H1 (cell line): ENCODE measurements around the gene ADK. TPM values are rescaled to one million over a fixed set of nuclear protein-coding genes. Genes with fewer than 3 reads are reported as not detected.

Experiments used
- CTCF ChIA-PET: fragments of 300-600 bp; sonication (Branson Sonifier 250); formaldehyde crosslinking; loops from one replicate; lab custom pipeline; 2021; ENCODE audit not compliant: partially characterized antibody; lab: Charles Lee
- POLR2A ChIA-PET: fragments of 300-600 bp; sonication (Branson Sonifier 250); formaldehyde crosslinking; loops from one replicate; lab custom pipeline; 2021; ENCODE audit warnings: inconsistent platforms; ENCODE audit not compliant: partially characterized antibody; lab: Charles Lee
- DNase-seq, 2 experiments: peaks; one replicate each; pipeline versions ENCODE4 v3.0.0 to v3.0.0-alpha.2; 2010 to 2022; ENCODE audit warnings: low spot score in 2 of 2, low read depth in 1 of 2, mixed read lengths in 1 of 2
- FAIRE-seq: peaks from 2 replicates; lab custom pipeline; 2011; peaks lifted over from hg19 to GRCh38; lab: Jason Lieb, UNC
- H2AFZ ChIP-seq: 2 replicates; pipeline ENCODE4 v1.8.1; 2012; ENCODE audit warnings: low read length, inconsistent platforms
- H2AK5ac ChIP-seq: 2 replicates; pipeline ENCODE4 v1.6.1; 2013; ENCODE audit warnings: low read depth, low read length
- H2BK120ac ChIP-seq: replicated peaks from 2 replicates; pipeline ENCODE3; 2013; ENCODE audit warnings: low read depth, low read length, inconsistent platforms
- H2BK12ac ChIP-seq: 2 replicates; pipeline ENCODE4 v1.6.1; 2013; ENCODE audit warnings: low read depth, low read length
- H2BK15ac ChIP-seq: 2 replicates; pipeline ENCODE4 v1.6.1; 2013; ENCODE audit warnings: low read length
- H2BK20ac ChIP-seq: 2 replicates; pipeline ENCODE4 v1.6.1; 2013; ENCODE audit warnings: low read length
- H2BK5ac ChIP-seq: 2 replicates; pipeline ENCODE4 v1.6.1; 2013; ENCODE audit warnings: low read depth, low read length
- H3K14ac ChIP-seq: 2 replicates; pipeline ENCODE4 v1.6.1; 2013; ENCODE audit warnings: inconsistent platforms; ENCODE audit not compliant: insufficient read length
- H3K18ac ChIP-seq: 2 replicates; pipeline ENCODE4 v1.6.1; 2013; ENCODE audit warnings: low read length; ENCODE audit errors: extremely low read depth
- H3K23ac ChIP-seq: 2 replicates; pipeline ENCODE4 v1.6.1; 2013; ENCODE audit warnings: inconsistent platforms; ENCODE audit not compliant: insufficient read length
- H3K23me2 ChIP-seq: 2 replicates; pipeline ENCODE4 v1.6.1; 2013; ENCODE audit warnings: low read depth, low read length
- H3K27ac ChIP-seq: 2 replicates; pipeline ENCODE4 v1.6.1; 2011; ENCODE audit warnings: low read depth, low read length, inconsistent platforms
- H3K27me3 ChIP-seq, 4 experiments: replicated peaks in 1 of 4; 1 replicate in 1 of 4; 2 replicates in 3 of 4; pipeline versions ENCODE4 v1.6.1 to v1.8.1; 2011 to 2013; ENCODE audit warnings: low read length in 3 of 4, mild to moderate bottlenecking in 3 of 4, inconsistent platforms in 2 of 4, mixed read lengths in 2 of 4, moderate library complexity in 1 of 4; ENCODE audit not compliant: control insufficient read depth in 3 of 4, insufficient read depth in 3 of 4; ENCODE audit errors: extremely low read depth in 1 of 4
- H3K36me3 ChIP-seq, 4 experiments: 2 replicates each; pipeline versions ENCODE4 v1.6.1 to v1.8.1; 2011 to 2013; ENCODE audit warnings: mild to moderate bottlenecking in 4 of 4, low read length in 3 of 4, moderate library complexity in 2 of 4, control low read depth in 1 of 4, inconsistent platforms in 1 of 4; ENCODE audit not compliant: insufficient read depth in 4 of 4, control insufficient read depth in 2 of 4
- H3K4ac ChIP-seq: replicated peaks from 2 replicates; pipeline ENCODE3; 2013; ENCODE audit warnings: low read length, low read depth, mixed read lengths, inconsistent platforms; ENCODE audit not compliant: insufficient read length
- H3K4me1 ChIP-seq, 4 experiments: replicated peaks in 1 of 4; 1 replicate in 1 of 4; 2 replicates in 3 of 4; pipeline versions ENCODE4 v1.6.1 to v1.8.1; 2011 to 2013; ENCODE audit warnings: low read length in 3 of 4, inconsistent platforms in 2 of 4, mixed read lengths in 1 of 4; ENCODE audit not compliant: insufficient read depth in 4 of 4, control insufficient read depth in 3 of 4
- H3K4me2 ChIP-seq, 2 experiments: 2 replicates each; pipeline versions ENCODE4 v1.6.1 to v1.8.1; 2011 to 2013; ENCODE audit warnings: low read depth in 2 of 2, low read length in 2 of 2, control low read depth in 1 of 2, inconsistent platforms in 1 of 2, mild to moderate bottlenecking in 1 of 2; ENCODE audit not compliant: insufficient read depth in 1 of 2
- H3K4me3 ChIP-seq, 4 experiments: fragments of 200-600, 300-600 bp in 1 of 4; sonication (generic), shearing (Covaris generic), sonication (Bioruptor Twin) in 1 of 4; 2 replicates each; pipeline versions ENCODE4 v1.5.1 to v1.8.1; 2011 to 2016; ENCODE audit warnings: low read length in 4 of 4, low read depth in 3 of 4, control low read depth in 2 of 4, inconsistent platforms in 2 of 4, mild to moderate bottlenecking in 2 of 4, mixed read lengths in 1 of 4, moderate library complexity in 1 of 4; ENCODE audit not compliant: insufficient read depth in 2 of 4; ENCODE audit errors: extremely low read depth in 1 of 4
- H3K56ac ChIP-seq: replicated peaks from 2 replicates; pipeline ENCODE3; 2013; ENCODE audit warnings: low read depth, mild to moderate bottlenecking, mixed read lengths, low read length, inconsistent platforms; ENCODE audit not compliant: insufficient read length
- H3K79me1 ChIP-seq: 2 replicates; pipeline ENCODE4 v1.6.1; 2013; ENCODE audit warnings: low read depth, low read length, control low read depth
- H3K79me2 ChIP-seq, 2 experiments: 2 replicates each; pipeline versions ENCODE4 v1.6.1 to v1.8.1; 2012 to 2013; ENCODE audit warnings: low read length in 2 of 2, mild to moderate bottlenecking in 2 of 2, inconsistent platforms in 1 of 2; ENCODE audit not compliant: insufficient read depth in 2 of 2, control insufficient read depth in 1 of 2
- H3K9ac ChIP-seq, 4 experiments: replicated peaks in 1 of 4; 1 replicate in 1 of 4; 2 replicates in 3 of 4; pipeline versions ENCODE4 v1.6.1 to v1.8.1; 2011 to 2013; ENCODE audit warnings: low read depth in 3 of 4, low read length in 3 of 4, control low read depth in 2 of 4, mild to moderate bottlenecking in 2 of 4, moderate library complexity in 2 of 4, inconsistent platforms in 1 of 4; ENCODE audit errors: extremely low read depth in 1 of 4
- H3K9me3 ChIP-seq, 2 experiments: 2 replicates each; pipeline versions ENCODE4 v1.6.1 to v1.8.1; 2012 to 2013; ENCODE audit warnings: mild to moderate bottlenecking in 2 of 2, moderate library complexity in 2 of 2, control low read depth in 1 of 2, inconsistent platforms in 1 of 2, low read depth in 1 of 2, low read length in 1 of 2, mixed read lengths in 1 of 2; ENCODE audit not compliant: insufficient read depth in 2 of 2
- H4K20me1 ChIP-seq, 2 experiments: replicated peaks in 1 of 2; 2 replicates each; pipeline versions ENCODE3 to v1.8.1; 2011 to 2013; ENCODE audit warnings: inconsistent platforms in 2 of 2, low read length in 2 of 2, mild to moderate bottlenecking in 1 of 2; ENCODE audit not compliant: insufficient read depth in 2 of 2, control insufficient read depth in 1 of 2
- H4K5ac ChIP-seq: 2 replicates; pipeline ENCODE4 v1.6.1; 2013; ENCODE audit warnings: low read length, low read depth, mixed read lengths, inconsistent platforms; ENCODE audit not compliant: insufficient read length
- H4K8ac ChIP-seq: 2 replicates; pipeline ENCODE4 v1.8.0; 2013; ENCODE audit warnings: mild to moderate bottlenecking, moderate library complexity, low read length, inconsistent platforms; ENCODE audit not compliant: insufficient read depth; ENCODE audit errors: extremely low read depth
- H4K91ac ChIP-seq: replicated peaks from 2 replicates; pipeline ENCODE3; 2013; ENCODE audit warnings: low read length, mixed read lengths, inconsistent platforms; ENCODE audit not compliant: insufficient read length
- GABPA ChIP-seq: IDR thresholded peaks from 2 replicates; pipeline ENCODE4 v1.6.1; 2011; ENCODE audit warnings: mild to moderate bottlenecking, low read length, moderate library complexity, borderline replicate concordance; ENCODE audit not compliant: insufficient read depth
- HDAC2 ChIP-seq, 2 experiments: fragments of 300-600 bp in 1 of 2; sonication (generic) in 1 of 2; IDR thresholded peaks; 2 replicates each; pipeline ENCODE4 v1.6.1; 2011 to 2012; ENCODE audit warnings: low read depth in 2 of 2, low read length in 2 of 2, mild to moderate bottlenecking in 2 of 2, moderate library complexity in 2 of 2, borderline replicate concordance in 1 of 2, inconsistent platforms in 1 of 2
- POLR2AphosphoS5 ChIP-seq: IDR thresholded peaks from 2 replicates; pipeline ENCODE4 v1.6.1; 2011; ENCODE audit warnings: low read depth, low read length
- TCF12 ChIP-seq: IDR thresholded peaks from 2 replicates; pipeline ENCODE4 v1.6.1; 2011; ENCODE audit warnings: low read depth, mild to moderate bottlenecking, low read length
- WGBS, 2 experiments: shearing (Covaris generic) in 1 of 2; methylation state at CpG; one replicate each; pipeline versions ENCODE4 v1.1.6 to v1.1.7; 2013 to 2015; ENCODE audit warnings: low lambda C conversion rate in 2 of 2, mixed read lengths in 2 of 2, inconsistent platforms in 1 of 2, low coverage in 1 of 2, missing lambda C conversion rate in 1 of 2; ENCODE audit not compliant: insufficient replicate concordance in 2 of 2, insufficient coverage in 1 of 2, insufficient read length in 1 of 2; ENCODE audit errors: extremely low coverage in 1 of 2, missing lambda C conversion rate in 1 of 2; 5-methylcytosine and 5-hydroxymethylcytosine counted together
- polyA plus RNA-seq, 7 experiments: library from polyadenylated mRNA; depleted of rRNA in 3 of 7; stranded (reverse) in 5 of 7; unstranded in 2 of 7; fragments of >200 nt in 5 of 7; fragments of 200-250 nt in 2 of 7; gene quantifications; 1 replicate in 5 of 7; 2 replicates in 1 of 7; 4 replicates in 1 of 7; pipeline versions ENCODE4 v1.2.1 to v1.2.3, GENCODE V29; 2011 to 2013; ENCODE audit warnings: missing spikeins in 2 of 7, mixed read lengths in 2 of 7
- total RNA-seq: library from RNA; stranded (reverse); fragmentation: NEBNext Ultra II Directional; extraction: Animal tissue kit (Norgen Biotek cat#: 25700); gene quantifications from 2 replicates; pipeline ENCODE4 v1.2.1, GENCODE V29; 2021
- TF ChIP-seq, protein P1 (sequence below): IDR thresholded peaks from 2 replicates; pipeline ENCODE4 v1.6.1; 2011; ENCODE audit warnings: low read depth, mild to moderate bottlenecking, low read length; ENCODE audit not compliant: insufficient read depth
- TF ChIP-seq, protein P2 (sequence below): IDR thresholded peaks from 2 replicates; pipeline ENCODE4 v1.6.1; 2012; ENCODE audit warnings: inconsistent platforms

ADK gene
- total and polyA plus RNA-seq, 2 of the 8 experiments (the other 6 are each of a cell fraction or from before 2014, with no cell fraction given): 12.3 to 42.4 TPM

DNA sequence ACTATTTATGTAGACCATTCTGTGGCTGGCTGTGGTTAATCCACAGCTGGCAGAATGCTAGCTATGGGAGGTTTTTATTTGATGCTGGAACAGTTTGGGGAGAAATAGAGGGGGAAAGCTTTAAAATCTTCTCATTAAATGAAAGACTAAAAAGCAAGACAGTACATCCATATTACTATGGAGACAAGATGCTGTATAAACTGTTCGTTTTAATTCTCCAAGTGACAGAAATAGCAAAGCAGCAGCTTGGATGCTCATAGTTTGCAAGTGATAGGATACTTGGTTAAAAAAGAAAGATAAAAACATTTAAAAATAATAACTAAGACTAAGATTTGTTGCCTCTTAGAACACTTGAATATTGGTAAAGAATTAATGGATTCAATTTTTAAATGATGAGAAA, 370.5 kb downstream of the ADK start:
- FAIRE-seq: no peak
- DNase-seq: no peak
- Histone ChIP-seq H3K4me1 (peaks cover 0 to 6% (median under 1%) of the 10 kb centered on the region in 4 experiments; a peak in 1 of 7 replicates), H2AFZ (no peak overlapping the region), H4K20me1 (no peaks in the 10 kb centered on the region), H2BK5ac (no peak overlapping the region), H3K36me3 (no peaks in the 10 kb centered on the region), H4K5ac (no peak overlapping the region), H3K18ac (no peak overlapping the region), H3K27ac (no peak overlapping the region), H3K79me1 (no peaks in the 10 kb centered on the region), H3K79me2 (no peaks in the 10 kb centered on the region), H3K14ac (no peak overlapping the region), H3K4me2 (no peak overlapping the region), H3K9ac (no peak overlapping the region), H4K91ac (no peak overlapping the region), H3K4me3 (no peak overlapping the region), H3K56ac (no peak overlapping the region), H3K27me3 (no peaks in the 10 kb centered on the region), H2AK5ac (no peak overlapping the region), H3K4ac (no peak overlapping the region), H4K8ac (no peak overlapping the region), H3K23ac (no peak overlapping the region), H3K9me3 (no peaks in the 10 kb centered on the region), H3K23me2 (no peaks in the 10 kb centered on the region; the same call in 1 of the 2 replicates), H2BK15ac (no peak overlapping the region), H2BK120ac (no peak overlapping the region), H2BK12ac (no peak overlapping the region), H2BK20ac (no peak overlapping the region)
- ChIA-PET POLR2A (no interaction called here), CTCF (no interaction called here)
- WGBS, 2 experiments: 74% methylated on average over 1 of the region's 1 CpG; no CpG with 5 or more reads in 1 of the 2 experiments
- TF ChIP-seq, protein P1, sequence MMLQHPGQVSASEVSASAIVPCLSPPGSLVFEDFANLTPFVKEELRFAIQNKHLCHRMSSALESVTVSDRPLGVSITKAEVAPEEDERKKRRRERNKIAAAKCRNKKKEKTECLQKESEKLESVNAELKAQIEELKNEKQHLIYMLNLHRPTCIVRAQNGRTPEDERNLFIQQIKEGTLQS: no peak
- TF ChIP-seq, protein P2, sequence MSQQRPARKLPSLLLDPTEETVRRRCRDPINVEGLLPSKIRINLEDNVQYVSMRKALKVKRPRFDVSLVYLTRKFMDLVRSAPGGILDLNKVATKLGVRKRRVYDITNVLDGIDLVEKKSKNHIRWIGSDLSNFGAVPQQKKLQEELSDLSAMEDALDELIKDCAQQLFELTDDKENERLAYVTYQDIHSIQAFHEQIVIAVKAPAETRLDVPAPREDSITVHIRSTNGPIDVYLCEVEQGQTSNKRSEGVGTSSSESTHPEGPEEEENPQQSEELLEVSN: no peak
- TF ChIP-seq TCF12 (no peak), HDAC2 (IDR thresholded peaks at IDR 0.05; ENCODE audit: borderline replicate concordance in 1 of 2, low read depth in 2 of 2, low read length in 2 of 2) (no peak), GABPA (no peak), POLR2AphosphoS5 (no peak)
